Dermis microvascular lymphatic vessel endothelial cell (primary cell): ENCODE measurements around the gene RAB6B. TPM values are rescaled to one million over a fixed set of nuclear protein-coding genes. Genes with fewer than 3 reads are reported as not detected.
"Not testable (repeated sequence)": the region's sequence is repeated elsewhere in the genome, so short reads cannot be mapped to it uniquely, and the experiment has no call there.

ENCODE experiments used
- DNase-seq, 2 donors: peaks; one replicate each; pipeline versions ENCODE4 v3.0.0 to v3.0.0-alpha.2; 2010; ENCODE audit warnings: low read depth in 2 of 2
- total RNA-seq: library from RNA; depleted of rRNA; stranded (reverse); fragments of >200 nt; gene quantifications from 2 replicates; pipeline ENCODE4 v1.2.1, GENCODE V29; 2014

The RAB6B gene
- total RNA-seq, 1 donor from 2014 or later = 0.39 TPM

- no peak for DNase-seq
Observed at GRCh38 chr3:133820889-133821675, 74.6 kb downstream of the RAB6B start.

- DNase-seq = no peak
Observed at GRCh38 chr3:133820129-133820528, 75.6 kb downstream of the RAB6B start.

- no peak for DNase-seq
Observed at GRCh38 chr3:133815386-133815785, 80.3 kb downstream of the RAB6B start.

GRCh38 chr3:133812872-133813271 is 82.8 kb downstream of the RAB6B start:
- no peak for DNase-seq

GRCh38 chr3:133805702-133806475 is 89.8 kb downstream of the RAB6B start, which contains the start of gene SRPRB:
TSS of gene SRPRB (plus strand) at chr3:133805815. CDS start at chr3:133805849, 34 bp downstream.
- DNase-seq = peak; percentile 87 to 95

GRCh38 chr3:133805384-133805701 is 90.3 kb downstream of the RAB6B start:
- DNase-seq = no peak

- DNase-seq = no peak
Observed at GRCh38 chr3:133804896-133805295, 90.8 kb downstream of the RAB6B start.

DNA sequence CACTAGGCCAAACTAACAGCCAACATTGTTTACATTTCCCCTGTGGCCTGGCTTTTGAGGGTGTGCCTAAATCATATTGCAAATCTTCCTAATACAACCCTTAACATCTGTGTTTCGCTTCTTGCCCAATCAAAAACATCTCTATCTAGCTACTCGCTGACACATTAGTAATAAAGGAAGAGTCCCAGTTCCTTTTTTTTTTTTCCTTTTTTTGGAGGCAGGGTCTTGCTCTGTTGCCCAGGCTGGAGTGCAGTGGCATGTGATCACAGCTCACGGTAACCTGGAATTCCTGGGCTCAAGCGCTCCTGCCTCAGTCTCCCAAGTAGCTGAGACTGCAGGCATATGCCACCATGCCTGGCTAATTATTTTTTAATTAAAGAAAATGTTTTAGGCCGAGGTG is 92.2 kb downstream of the RAB6B start:
- no peak for DNase-seq

- DNase-seq = no peak
Observed at GRCh38 chr3:133799794-133800585, 95.7 kb downstream of the RAB6B start.

DNA sequence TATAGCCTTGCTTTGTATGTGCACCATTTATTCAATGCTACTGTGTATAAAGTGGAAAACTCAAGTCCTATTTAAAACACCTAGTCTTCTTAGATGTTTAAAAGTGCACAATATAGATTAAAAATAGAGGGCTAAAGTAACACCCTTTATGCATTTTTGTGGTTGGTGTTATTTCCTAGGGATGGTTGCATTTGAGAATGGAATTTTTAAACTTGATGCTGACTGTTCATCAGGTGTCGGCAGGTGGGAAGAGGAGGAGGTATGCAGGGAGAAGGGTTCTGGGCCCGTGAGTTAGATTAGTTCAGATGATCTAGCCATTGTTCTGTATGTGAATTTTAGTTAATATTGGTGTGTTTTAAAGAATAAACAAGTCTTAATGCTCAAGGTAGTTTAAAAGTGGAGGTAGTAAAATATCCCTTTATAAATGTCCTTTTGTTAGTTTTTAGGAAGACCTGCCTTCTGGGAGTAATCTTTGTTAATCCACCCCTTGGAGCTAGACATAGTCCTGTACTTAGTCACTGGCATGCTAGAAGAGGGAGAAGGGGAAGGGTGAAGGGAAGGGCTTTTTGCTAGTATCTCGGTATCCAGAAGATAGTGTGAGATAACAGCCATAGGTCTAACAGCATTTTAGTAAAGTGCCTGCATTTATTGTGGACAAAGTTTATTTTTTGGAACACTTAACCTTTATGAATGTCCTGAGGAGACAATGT is 98.1 kb downstream of the RAB6B start:
- no peak for DNase-seq

DNA sequence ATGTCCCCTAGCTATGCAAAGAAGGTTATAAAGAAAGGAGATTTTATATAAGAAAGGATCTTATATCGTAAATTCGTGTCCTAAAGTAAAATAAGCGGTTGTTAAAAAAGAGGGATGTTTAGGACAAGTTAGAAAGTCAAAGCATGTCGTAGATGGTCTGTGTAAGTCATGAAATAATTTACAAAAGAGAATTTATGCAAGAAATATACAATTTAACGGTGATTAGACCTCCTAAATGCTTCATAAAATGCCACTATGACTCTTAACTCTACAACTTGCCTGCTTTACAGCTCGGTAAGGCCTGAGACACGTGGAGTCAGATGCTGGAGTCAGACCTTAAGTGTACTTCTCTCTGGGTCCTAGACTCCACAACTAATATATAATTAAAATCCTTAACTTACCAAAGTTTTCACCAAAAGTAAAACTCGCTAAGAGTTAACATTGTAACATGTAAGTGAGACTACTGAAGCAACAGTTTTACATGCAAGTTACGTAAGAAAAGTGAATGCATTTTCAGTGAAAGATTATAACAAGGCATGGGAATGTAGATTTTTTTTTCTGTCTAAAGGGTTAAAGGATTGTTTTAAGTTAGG is 103.4 kb downstream of the RAB6B start:
- peak in 1 of 2 donors; percentile 11 for DNase-seq

DNA sequence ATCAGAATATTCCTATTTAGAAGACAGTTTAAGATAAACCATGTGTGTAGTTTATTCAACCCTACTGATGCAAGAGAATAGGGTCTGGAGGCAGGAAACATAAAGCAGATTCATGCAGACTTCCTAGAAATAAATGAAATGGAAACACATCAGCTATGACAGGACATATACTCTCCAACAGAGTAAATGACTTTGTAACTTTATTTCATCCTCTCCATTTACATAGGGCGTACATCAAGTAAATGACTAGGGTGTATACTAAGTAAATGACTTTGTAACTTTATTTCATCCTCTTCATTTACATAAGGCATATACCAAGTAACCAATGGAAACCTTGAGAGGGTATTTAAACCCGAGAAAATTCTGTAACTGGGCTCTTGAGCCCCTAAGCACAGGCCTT is 107.7 kb downstream of the RAB6B start:
- DNase-seq = no peak

GRCh38 chr3:133783762-133784161 is 111.9 kb downstream of the RAB6B start:
- no peak for DNase-seq

GRCh38 chr3:133782454-133782853 is 113.2 kb downstream of the RAB6B start:
- DNase-seq = no peak

GRCh38 chr3:133781570-133781969 is 114.1 kb downstream of the RAB6B start:
- no peak for DNase-seq

GRCh38 chr3:133780756-133781155 is 114.9 kb downstream of the RAB6B start:
- DNase-seq = not testable (repeated sequence)

- no peak for DNase-seq
Observed at GRCh38 chr3:133779626-133780203, 116.0 kb downstream of the RAB6B start.

GRCh38 chr3:133777807-133778568 is 117.7 kb downstream of the RAB6B start:
- no peak for DNase-seq

DNA sequence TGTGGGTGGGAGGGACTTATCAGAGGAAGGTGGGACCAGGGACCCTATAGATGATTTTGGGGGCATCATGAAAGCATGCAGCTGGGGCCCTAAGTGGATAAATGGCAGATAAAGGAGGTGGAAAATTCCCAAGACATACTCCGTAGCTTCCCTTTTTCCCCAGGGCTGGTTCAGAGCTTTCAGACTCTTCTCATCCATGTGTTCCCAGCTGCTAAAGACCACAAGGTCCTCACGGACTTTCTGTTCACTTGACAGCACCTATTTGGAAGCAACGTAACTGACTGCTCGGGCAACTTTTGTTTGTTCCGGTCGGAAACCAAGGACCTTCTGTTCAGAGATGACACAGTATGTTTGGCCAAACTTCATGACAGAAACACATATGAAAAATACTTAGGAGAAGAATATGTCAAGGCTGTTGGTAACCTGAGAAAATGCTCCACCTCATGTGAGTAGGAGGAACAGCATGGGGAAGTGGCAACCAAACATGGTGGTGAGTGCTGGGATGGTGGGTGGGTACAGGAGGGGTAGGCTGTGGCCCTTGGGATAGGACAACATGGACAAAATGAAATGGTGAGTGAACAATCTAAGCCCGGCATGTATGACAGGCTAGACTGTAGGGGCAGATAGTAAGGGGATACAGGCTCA is 118.8 kb downstream of the RAB6B start:
- no peak for DNase-seq
